Measurements from ENCODE around the gene C6orf47. TPM values are rescaled to one million over a fixed set of nuclear protein-coding genes. Genes with fewer than 3 reads are reported as not detected.

C6orf47 gene
- total RNA-seq, 1 donor from 2014 or later: 21.5 TPM

DNA sequence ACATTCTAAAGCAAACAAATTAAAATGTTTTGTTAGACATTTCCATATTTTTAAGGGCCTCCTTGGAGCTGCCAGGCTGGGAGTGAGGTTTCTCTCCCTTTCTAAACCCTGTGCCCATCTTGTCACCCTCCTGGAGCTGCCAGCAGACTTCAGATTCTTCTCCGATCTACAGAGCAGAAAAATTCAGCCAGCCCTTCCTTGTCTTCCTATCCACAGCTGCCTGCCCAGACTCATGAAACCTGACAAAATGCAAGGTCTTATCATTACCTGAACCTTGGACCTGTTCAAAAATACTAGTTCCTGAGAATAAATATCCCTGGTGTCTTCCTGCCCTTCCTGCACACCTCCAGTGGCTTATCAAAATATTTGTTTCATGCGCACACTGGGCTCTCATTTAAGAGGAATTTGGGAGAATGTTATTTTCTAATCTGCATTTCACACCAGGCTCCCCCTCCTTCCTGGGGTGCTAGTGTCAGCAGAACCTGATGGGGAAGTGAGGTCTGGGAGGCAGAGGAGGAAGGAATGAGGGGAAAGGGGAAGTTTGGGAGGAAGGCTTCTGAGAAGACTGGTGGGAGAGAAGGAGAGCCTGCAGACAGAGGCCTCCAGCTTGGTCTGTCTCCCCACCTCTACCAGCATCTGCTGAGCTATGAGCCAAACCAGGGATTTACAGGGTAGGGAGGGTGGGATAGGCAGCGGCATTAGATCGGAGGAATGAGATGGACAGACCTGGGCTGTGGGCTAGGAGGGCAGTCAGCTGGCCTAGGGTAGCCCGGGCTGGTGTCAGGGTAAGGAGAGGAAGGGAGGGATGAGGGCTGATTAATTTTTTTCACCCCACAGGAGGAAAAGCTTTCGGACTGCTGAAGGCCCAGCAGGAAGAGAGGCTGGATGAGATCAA is 45.6 kb downstream of the C6orf47 start, which contains the start of gene AIF1:
Gene AIF1, plus strand, starts transcription at position 551 of the 895 bp plus-strand sequence. Its CDS starts 96 bp downstream, at position 647.
- DNase-seq (ENCODE audit: low spot score): no peak

DNA sequence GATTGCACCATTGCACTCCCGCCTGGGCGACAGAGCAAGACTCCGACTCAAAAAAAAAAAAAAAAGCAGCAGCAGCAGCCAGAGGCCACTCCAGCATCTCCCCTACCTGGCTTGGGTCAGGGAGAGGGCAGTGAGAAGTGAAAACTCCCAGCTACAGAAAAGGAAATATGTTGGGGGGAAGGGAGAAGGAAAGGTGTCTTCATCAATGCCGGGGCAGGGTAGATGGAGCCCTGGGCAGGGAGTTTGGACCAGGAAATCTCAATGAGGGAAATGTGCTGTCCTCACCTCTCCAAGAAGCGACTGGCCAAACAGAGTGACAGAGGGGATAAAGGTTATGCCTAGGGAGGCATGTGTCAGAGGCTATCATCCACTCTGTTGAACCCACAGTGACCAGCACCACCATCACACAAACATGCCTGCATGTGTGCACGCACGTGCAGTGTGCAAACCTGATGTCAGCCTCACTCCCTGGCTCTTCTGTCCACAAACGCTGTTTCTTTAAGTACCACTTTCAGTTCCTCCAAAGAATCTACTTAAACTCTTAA is 46.4 kb downstream of the C6orf47 start:
- no peak for DNase-seq (ENCODE audit: low spot score)

DNA sequence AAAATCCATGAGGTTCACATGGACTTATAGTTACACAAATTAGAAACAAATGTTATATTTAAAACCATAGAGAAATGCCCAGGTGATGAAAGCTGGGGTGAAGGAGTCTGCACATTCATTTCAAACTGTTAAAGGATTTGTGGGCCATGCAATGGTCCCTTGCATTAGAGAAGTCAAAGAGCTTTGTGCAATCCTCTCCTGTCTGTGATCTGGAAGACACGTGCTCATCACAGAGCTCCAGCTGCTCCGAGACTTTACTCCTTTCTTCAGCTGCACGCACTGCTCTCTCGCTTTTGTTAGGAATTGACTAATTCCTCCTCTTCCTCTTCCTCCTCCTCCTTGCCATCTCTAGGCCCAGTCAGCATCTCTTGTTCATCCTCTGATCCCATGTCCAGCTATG is 49.6 kb downstream of the C6orf47 start:
- DNase-seq (ENCODE audit: low spot score): no peak

DNA sequence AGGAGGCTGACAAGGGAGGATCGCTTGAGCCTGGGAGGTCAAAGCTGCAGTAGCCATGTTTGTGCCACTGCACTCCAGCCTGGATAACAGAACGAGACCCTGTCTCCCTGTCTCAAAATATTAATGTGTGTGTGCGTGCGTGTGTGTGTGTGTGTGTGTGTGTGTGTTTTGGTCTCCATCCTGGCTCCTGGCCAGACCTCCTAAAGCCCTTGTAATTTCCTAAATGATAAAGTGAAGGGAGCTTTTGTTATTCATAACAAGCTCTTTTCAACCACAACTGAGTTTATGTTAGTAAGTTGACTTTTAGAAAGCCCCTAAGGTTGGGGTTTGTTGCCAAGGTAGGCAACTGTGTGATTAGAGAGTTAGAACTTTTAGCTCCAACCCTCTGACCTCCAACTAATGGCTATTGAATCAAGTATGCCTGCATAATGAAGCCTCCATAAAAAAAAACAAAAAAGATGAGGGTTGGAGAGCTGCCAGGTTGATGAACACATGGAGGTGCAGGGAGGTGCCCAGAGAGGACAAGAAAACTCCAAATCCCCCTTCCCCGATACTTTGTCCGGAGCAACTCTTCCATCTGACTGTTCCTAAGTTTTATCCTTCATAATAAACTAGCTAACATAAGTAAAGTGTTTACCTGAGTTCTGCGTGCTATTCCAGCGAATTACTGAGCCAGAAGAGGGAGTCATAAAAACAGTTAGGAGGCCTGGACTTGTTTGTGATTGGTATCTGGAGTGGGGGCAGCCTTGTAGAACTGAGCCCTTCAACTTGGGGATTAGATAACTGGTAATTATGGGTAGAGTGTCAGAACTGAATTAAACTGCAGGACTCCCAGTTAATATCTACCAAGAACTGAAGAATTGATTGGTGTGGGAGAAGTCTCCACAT is 50.8 kb downstream of the C6orf47 start:
- DNase-seq (ENCODE audit: low spot score): no peak

Other genes with a start within 250 kb of the C6orf47 start
- gene MICB, start 162.6 kb downstream of the C6orf47 start, total RNA-seq: 2.9 TPM
- not detected for gene MCCD1, start 131.8 kb downstream of the C6orf47 start, total RNA-seq
- 368 TPM for gene DDX39B, start 118.8 kb downstream of the C6orf47 start, total RNA-seq
- gene ATP6V1G2, start 114.2 kb downstream of the C6orf47 start, total RNA-seq: 0.65 TPM
- gene NFKBIL1, start 113.2 kb downstream of the C6orf47 start, total RNA-seq: 21.9 TPM
- gene LTA, start 88.5 kb downstream of the C6orf47 start, total RNA-seq: not detected
- gene TNF, start 85.2 kb downstream of the C6orf47 start, total RNA-seq: 0.36 TPM
- 0.42 TPM for gene LTB, start 78.4 kb downstream of the C6orf47 start, total RNA-seq
- 6.7 TPM for gene LST1, start 74.5 kb downstream of the C6orf47 start, total RNA-seq
- not detected for gene NCR3, start 67.8 kb downstream of the C6orf47 start, total RNA-seq
- gene AIF1, start 45.5 kb downstream of the C6orf47 start, total RNA-seq: 6.7 TPM
- gene PRRC2A, start 40.1 kb downstream of the C6orf47 start, total RNA-seq: 186 TPM
- 234 TPM for gene BAG6, start 8.1 kb downstream of the C6orf47 start, total RNA-seq
- 2.4 TPM for gene APOM, start 4.9 kb downstream of the C6orf47 start, total RNA-seq
- gene GPANK1, start 4.2 kb upstream of the C6orf47 start, total RNA-seq: 15.3 TPM
- 149 TPM for gene CSNK2B, start 5.3 kb upstream of the C6orf47 start, total RNA-seq
- gene LY6G5B, start 9.2 kb upstream of the C6orf47 start, total RNA-seq: 20.6 TPM
- 3.0 TPM for gene LY6G5C, start 20.3 kb upstream of the C6orf47 start, total RNA-seq
- 44.5 TPM for gene ABHD16A, start 42.5 kb upstream of the C6orf47 start, total RNA-seq
- gene LY6G6F, start 46.1 kb upstream of the C6orf47 start, total RNA-seq: not detected
- gene LY6G6D, start 54.6 kb upstream of the C6orf47 start, total RNA-seq: not detected
- gene LY6G6C, start 61.0 kb upstream of the C6orf47 start, total RNA-seq: not detected
- 0.26 TPM for gene MPIG6B, start 62.6 kb upstream of the C6orf47 start, total RNA-seq
- gene DDAH2, start 68.5 kb upstream of the C6orf47 start, total RNA-seq: 33.3 TPM
- gene CLIC1, start 75.8 kb upstream of the C6orf47 start, total RNA-seq: 276 TPM
- 27.8 TPM for gene MSH5, start 79.2 kb upstream of the C6orf47 start, total RNA-seq
- 2.8 TPM for gene SAPCD1, start 101.9 kb upstream of the C6orf47 start, total RNA-seq
- 5.5 TPM for gene VWA7, start 116.5 kb upstream of the C6orf47 start, total RNA-seq
- 105 TPM for gene VARS1, start 135.0 kb upstream of the C6orf47 start, total RNA-seq
- gene LSM2, start 146.2 kb upstream of the C6orf47 start, total RNA-seq: 35.6 TPM
- gene HSPA1L, start 154.5 kb upstream of the C6orf47 start, total RNA-seq: 1.7 TPM
- 191 TPM for gene HSPA1A, start 154.8 kb upstream of the C6orf47 start, total RNA-seq
- 163 TPM for gene HSPA1B, start 167.0 kb upstream of the C6orf47 start, total RNA-seq
- gene NEU1, start 202.0 kb upstream of the C6orf47 start, total RNA-seq: 29.2 TPM
- 79.8 TPM for gene SLC44A4, start 218.2 kb upstream of the C6orf47 start, total RNA-seq
- gene EHMT2, start 236.9 kb upstream of the C6orf47 start, total RNA-seq: 53.4 TPM
- 6.4 TPM for gene ZBTB12, start 241.3 kb upstream of the C6orf47 start, total RNA-seq

Data from ureter (tissue), 1 donor.